ENCODE measurements around the gene TAGLN2. TPM values are rescaled to one million over a fixed set of nuclear protein-coding genes. Genes with fewer than 3 reads are reported as not detected.
"Not testable (repeated sequence)": the region's sequence is repeated elsewhere in the genome, so short reads cannot be mapped to it uniquely, and the experiment has no call there.

The TAGLN2 gene
- polyA plus RNA-seq, 1 experiment: 400 TPM

- CTCF ChIA-PET: interaction anchor here (0.9 kb wide), 1 partner anchor 12 kb away, joined by 4 read pairs; no protein-coding TSS in a partner anchor
- DNase-seq (ENCODE audit: low read depth, low spot score): no peak
- Histone ChIP-seq H3K27me3 (ENCODE audit: control insufficient read depth, insufficient read depth, low read length) (no peaks in the 10 kb centered on the region), H3K9me3 (ENCODE audit: control insufficient read depth, insufficient read depth, low read length) (peaks cover 5% of the 10 kb centered on the region), H3K27ac (ENCODE audit: low read depth, low read length) (no peak overlapping the region), H3K4me3 (ENCODE audit: low read depth, low read length) (no peak overlapping the region)
- POLR2A ChIA-PET: no interaction called here
- TF ChIP-seq CTCF (IDR thresholded peaks at IDR 0.05; ENCODE audit: low read depth, low read length): no peak
These were observed 18.3 kb downstream of the TAGLN2 start for GRCh38 chr1:159906960-159907359.

GRCh38 chr1:159904036-159904435 is 21.3 kb downstream of the TAGLN2 start:
- DNase-seq (ENCODE audit: low read depth, low spot score); H3K4me3 ChIP-seq (ENCODE audit: low read depth, low read length); H3K27ac ChIP-seq (ENCODE audit: low read depth, low read length); H3K27me3 ChIP-seq (ENCODE audit: control insufficient read depth, insufficient read depth, low read length); H3K9me3 ChIP-seq (ENCODE audit: control insufficient read depth, insufficient read depth, low read length); POLR2A ChIA-PET: not testable (repeated sequence)
- CTCF ChIA-PET: interaction anchor here (5.0 kb wide), 1 partner anchor 12 kb away, joined by 27 read pairs; no protein-coding TSS in a partner anchor

- Histone ChIP-seq H3K4me3 (ENCODE audit: low read depth, low read length) (no peak overlapping the region), H3K27ac (ENCODE audit: low read depth, low read length) (no peak overlapping the region), H3K9me3 (ENCODE audit: control insufficient read depth, insufficient read depth, low read length) (peaks cover 5% of the 10 kb centered on the region), H3K27me3 (ENCODE audit: control insufficient read depth, insufficient read depth, low read length) (no peaks in the 10 kb centered on the region)
- POLR2A ChIA-PET: no interaction called here
- DNase-seq (ENCODE audit: low read depth, low spot score): no peak
- CTCF ChIA-PET: interaction anchor here (1.2 to 5.0 kb wide), 3 partner anchors 11 to 107 kb away, joined by 3 to 27 read pairs (median 12); no protein-coding TSS in a partner anchor
- TF ChIP-seq CTCF (IDR thresholded peaks at IDR 0.05; ENCODE audit: low read depth, low read length): no peak
These were observed 22.8 kb downstream of the TAGLN2 start for GRCh38 chr1:159902541-159902940.

GRCh38 chr1:159900755-159901360 is 24.4 kb downstream of the TAGLN2 start:
- POLR2A ChIA-PET: no interaction called here
- Histone ChIP-seq H3K4me3 (ENCODE audit: low read depth, low read length) (no peak overlapping the region), H3K27me3 (ENCODE audit: control insufficient read depth, insufficient read depth, low read length) (no peaks in the 10 kb centered on the region), H3K9me3 (ENCODE audit: control insufficient read depth, insufficient read depth, low read length) (peaks cover 5% of the 10 kb centered on the region), H3K27ac (ENCODE audit: low read depth, low read length) (no peak overlapping the region)
- CTCF ChIA-PET: interaction anchor here (0.6 to 3.1 kb wide), 5 partner anchors 9 to 1090 kb away, joined by 3 to 12 read pairs (median 3); no protein-coding TSS in a partner anchor
- no peak for DNase-seq (ENCODE audit: low read depth, low spot score)
- TF ChIP-seq CTCF (IDR thresholded peaks at IDR 0.05; ENCODE audit: low read depth, low read length): no peak

GRCh38 chr1:159900086-159900680 is 25.1 kb downstream of the TAGLN2 start, which contains the start of gene CFAP45:
CFAP45 (minus strand) TSS chr1:159900165; CDS start chr1:159900098, 67 bp downstream.
- H3K9me3 ChIP-seq (ENCODE audit: control insufficient read depth, insufficient read depth, low read length): peaks cover 5% of the 10 kb centered on the region
- TF ChIP-seq CTCF (IDR thresholded peaks at IDR 0.05; ENCODE audit: low read depth, low read length): no peak
- ChIA-PET CTCF (interaction anchor here (0.6 to 3.1 kb wide), 3 partner anchors 8 to 1090 kb away, joined by 3 to 12 read pairs (median 5); no protein-coding TSS in a partner anchor), POLR2A (no interaction called here)
- no peak within 1 kb of the TSS for H3K27ac ChIP-seq (ENCODE audit: low read depth, low read length)
- no peaks in the 10 kb centered on the region for H3K27me3 ChIP-seq (ENCODE audit: control insufficient read depth, insufficient read depth, low read length)
- H3K4me3 ChIP-seq (ENCODE audit: low read depth, low read length): no peak within 1 kb of the TSS
- no peak for DNase-seq (ENCODE audit: low read depth, low spot score)

GRCh38 chr1:159899634-159900033 is 25.7 kb downstream of the TAGLN2 start:
- POLR2A ChIA-PET; H3K27me3 ChIP-seq (ENCODE audit: control insufficient read depth, insufficient read depth, low read length); H3K27ac ChIP-seq (ENCODE audit: low read depth, low read length); DNase-seq (ENCODE audit: low read depth, low spot score); H3K4me3 ChIP-seq (ENCODE audit: low read depth, low read length); H3K9me3 ChIP-seq (ENCODE audit: control insufficient read depth, insufficient read depth, low read length): not testable (repeated sequence)
- CTCF ChIA-PET: interaction anchor here (3.1 kb wide), 1 partner anchor 108 kb away, joined by 12 read pairs; no protein-coding TSS in a partner anchor

Measured in AG04450 (cell line).